GM18870 (cell line): ENCODE results near the gene SEMA3F.

Experiments used
- ATAC-seq: cut with Tn5 transposase; IDR thresholded peaks from one replicate; pipeline ENCODE4 v1.9.1; 2021; ENCODE audit warnings: moderate library complexity; ENCODE audit not compliant: unreplicated experiment

The SEMA3F gene

GRCh38 chr3:50192124-50192523, 37.0 kb downstream of the SEMA3F start:
- no peak for ATAC-seq

GRCh38 chr3:50192689-50193141, 37.6 kb downstream of the SEMA3F start:
- ATAC-seq: no peak

GRCh38 chr3:50193286-50193685, 38.2 kb downstream of the SEMA3F start:
- no peak for ATAC-seq

- no peak for ATAC-seq
These were observed 38.6 kb downstream of the SEMA3F start for GRCh38 chr3:50193746-50194127.

DNA sequence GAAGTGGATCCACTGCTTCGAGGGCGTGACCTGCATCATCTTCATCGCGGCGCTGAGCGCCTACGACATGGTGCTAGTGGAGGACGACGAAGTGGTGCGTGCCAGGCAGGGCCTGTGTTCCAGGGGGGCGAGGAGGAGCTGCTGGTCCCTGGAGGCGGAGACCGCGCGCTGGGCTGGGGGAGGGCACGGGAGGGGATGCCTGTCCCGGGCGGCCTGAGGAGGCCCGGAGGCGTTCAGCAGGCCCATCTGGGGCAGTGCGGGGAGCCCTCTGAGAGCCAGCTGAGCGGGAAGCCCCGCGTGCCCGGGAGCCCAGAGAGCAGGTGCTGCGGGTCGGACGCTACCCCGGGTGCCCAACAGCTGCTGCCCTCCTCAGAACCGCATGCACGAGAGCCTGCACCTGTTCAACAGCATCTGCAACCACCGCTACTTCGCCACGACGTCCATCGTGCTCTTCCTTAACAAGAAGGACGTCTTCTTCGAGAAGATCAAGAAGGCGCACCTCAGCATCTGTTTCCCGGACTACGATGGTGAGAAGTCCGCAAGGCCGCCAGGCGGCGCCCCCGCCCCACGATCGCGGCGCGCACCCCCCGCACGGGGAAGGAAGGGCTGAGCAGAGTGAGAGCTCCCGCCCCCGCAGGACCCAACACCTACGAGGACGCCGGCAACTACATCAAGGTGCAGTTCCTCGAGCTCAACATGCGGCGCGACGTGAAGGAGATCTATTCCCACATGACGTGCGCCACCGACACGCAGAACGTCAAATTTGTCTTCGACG, 39.2 kb downstream of the SEMA3F start:
- ATAC-seq: no peak

DNA sequence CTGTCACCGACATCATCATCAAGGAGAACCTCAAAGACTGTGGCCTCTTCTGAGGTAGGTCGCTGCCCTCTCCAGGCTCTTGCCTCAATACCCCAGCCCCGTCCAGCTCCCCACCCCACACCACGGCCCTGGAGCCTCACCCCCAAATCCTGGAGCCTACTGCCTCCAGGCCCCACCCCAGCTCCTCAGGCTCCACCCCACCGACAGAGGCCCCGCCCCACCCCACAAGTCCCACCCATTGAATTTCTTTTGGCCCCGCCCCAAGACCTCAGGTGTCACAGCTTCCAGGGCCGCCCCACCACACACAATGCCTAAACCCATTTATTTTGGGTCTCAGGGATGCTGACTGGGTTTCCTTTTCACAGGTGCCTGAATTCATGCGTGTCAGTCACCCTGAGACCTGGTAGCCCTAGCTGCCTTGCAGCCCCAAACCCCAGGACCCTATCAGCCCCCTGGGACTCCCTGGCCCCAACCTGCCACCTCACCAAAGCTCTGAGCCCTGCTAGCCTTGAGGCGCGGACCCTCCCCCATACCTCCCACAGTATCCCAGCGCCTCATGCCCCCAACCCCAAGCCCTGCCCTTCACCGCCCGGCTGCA, 39.9 kb downstream of the SEMA3F start:
- no peak for ATAC-seq

DNA sequence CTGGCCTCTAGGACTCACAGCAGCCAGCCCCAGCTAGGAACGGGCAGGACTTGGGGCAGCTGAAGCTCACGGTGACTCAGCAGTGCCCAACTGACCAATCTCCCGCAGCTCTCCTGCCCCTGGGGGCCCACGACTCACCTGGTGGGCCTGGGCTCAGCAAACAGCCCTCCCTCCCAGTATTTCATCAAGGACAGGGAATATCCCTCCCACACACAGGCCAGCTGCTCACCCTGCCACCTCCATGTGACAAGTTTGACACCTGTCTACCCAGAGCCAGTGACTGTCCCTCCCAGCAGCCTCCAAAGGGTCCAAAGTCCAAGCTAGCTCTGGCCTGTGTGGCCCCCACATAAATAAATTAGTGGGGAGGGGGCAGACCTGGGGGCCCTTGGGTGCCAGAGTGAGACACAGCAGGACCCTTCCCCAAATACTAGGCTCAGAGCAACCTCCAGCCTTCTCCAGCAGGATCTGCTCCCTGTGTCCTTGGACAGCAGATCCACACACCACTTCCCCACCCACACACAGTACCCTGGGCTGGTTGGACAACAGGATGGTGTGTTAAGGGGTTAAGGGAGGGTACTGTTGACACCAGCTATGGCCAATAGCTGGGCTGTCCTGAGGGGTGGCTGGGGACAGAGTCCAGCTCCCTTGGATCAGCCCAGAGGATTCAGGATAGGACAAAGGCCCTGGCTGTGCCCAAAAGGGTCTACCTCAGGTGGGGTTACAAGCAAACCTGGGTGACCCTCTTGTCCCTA, 40.6 kb downstream of the SEMA3F start:
- ATAC-seq: no peak

DNA sequence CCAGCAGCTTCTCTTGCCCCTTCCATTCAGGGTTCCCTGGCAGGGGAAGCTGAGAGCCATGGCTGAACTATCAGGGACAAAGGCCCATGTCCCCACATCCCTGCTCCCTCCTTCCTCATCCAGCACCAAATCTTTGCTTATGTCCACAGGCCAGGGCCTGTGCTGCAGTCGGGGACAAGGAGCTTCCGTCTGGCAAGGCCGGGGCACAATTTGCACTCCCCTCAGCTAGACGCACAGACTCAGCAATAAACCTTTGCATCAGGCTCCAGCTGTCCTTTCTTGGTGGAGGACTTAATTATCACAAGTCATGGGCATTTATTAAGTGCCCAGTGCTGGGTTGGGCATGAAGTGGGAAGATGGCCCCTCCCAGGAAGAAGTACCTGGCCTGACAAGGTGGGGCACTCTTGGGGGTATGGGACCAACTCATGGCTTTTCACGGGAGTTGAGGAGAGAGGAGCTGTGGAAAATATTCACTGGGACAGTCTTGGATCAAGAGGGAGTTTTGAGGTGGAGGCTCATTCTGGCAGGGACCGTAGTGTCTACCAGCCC, 41.2 kb downstream of the SEMA3F start:
- ATAC-seq: no peak

- no peak for ATAC-seq
These were observed 46.6 kb downstream of the SEMA3F start for GRCh38 chr3:50201573-50202315.

DNA sequence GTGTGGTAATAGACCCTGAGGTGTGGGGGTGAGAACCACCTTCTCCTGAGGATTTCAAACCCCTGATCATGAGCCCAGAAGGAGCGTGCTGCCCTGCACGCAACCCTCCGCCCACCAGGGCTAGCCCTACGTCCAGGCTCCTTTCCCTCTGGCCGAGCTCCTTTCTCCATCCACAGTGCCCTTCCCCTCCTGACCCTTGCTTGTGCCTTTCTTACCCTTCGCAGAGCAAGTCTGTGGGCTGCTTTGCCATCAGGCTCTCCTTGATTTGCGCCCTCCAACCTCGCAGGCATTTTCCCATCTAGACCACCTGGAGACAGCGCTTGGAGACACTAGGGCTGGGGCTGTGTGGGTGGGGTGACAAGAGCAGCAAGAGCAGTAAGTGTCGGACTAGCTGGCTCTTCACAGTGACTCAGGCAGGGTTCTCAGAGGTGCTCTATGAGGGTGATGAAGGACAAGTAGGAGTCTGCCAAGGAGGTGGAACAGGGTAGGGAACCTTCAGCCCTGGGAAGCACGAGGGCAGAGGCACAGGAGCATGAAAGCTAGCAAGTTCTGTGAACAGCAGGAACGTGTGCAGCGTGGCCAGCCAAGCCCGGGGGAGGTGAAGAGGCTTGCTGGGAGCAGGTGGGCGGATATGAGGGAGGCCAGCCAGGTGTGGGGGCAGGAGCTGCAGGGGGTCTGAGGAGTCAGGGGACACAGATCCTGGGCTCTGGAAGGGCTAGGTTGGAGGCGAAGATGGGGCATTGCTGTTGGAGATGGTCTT, 47.4 kb downstream of the SEMA3F start:
- ATAC-seq: no peak

GRCh38 chr3:50203113-50203808, 48.1 kb downstream of the SEMA3F start:
- ATAC-seq: no peak

DNA sequence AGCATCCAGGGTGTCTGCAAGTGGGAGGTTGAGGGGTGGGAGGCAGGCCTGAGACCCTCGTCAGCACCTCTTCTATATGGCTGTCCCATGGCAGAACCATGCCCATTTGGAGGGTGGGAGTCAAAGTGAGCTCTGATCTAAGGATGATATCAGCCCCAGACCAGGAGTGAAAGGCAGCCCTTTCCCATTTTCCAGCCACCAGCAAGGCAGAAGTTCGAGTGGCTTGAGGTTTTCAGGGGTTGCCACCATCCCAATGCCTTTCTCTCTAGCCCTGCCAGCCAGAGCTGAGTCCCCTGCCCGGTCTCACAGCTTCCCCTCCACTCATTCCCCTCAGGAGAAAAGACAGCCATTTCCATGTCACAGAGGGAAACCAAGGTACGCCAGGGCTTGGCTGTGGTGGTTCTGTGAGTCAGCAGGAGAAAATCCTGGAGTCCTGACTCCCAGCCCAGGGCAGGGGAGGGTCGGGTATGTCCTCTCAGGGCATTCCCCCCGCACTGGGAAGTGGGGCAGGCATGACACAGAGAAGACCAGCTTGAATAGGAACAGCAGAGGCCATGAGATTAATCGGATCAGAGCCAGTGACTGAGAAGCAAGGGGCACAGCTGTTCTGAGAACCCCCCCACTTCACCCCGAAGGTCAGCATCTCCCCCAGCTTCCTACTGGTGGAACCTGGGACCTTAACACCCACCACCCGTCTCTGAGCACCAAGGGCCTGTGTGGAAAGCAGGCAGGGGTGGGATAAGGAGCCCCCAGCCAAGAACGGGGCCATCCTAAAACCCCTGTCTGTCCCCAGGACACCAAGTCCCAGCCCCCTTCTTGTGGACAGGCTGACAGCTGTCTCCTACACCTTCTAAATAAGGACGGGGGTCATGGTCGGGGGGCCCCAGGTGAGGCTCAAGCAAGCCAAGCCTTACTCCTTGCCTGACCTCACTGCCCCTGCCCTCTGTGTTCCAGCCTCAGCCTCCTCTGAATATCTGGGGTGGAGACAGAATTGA, 49.0 kb downstream of the SEMA3F start:
- no peak for ATAC-seq

DNA sequence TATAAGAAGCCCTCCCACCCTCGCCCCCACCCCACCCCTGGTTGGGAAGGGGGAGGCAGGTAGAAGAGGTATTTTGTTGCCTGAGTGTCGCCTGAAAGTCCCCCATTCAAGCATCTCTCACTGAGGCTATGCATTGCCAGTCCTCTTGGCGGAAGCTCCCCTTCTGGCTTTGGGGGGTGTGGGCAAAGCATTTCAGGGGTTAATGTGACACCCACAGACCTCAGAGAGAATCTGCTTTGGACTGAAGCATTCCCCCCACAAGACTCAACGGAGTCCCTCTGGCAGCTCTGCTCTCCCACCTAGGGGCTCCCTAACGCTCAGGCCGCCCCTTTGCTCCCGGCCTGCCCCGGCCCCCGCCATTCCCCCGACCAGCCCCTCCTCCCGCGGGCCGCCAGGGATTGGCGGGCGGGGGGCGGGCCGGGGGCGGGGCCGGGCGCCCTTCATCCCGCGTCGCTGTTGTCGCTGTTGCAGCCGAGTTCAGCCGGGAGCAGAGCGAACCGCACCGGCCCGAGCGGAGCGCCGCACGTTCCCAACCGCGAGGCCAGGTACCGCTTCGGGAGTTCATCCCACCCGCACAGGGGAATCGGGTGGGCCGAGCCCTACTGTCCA, 49.8 kb downstream of the SEMA3F start, which contains the start of gene SLC38A3:
Gene SLC38A3 (plus strand): TSS at position 468 of the 609 bp plus-strand sequence. CDS start 8,929 bp downstream, outside the sequence.
- ATAC-seq: no peak

- no peak for ATAC-seq
These were observed 50.5 kb downstream of the SEMA3F start for GRCh38 chr3:50205413-50206276.

- no peak for ATAC-seq
These were observed 52.4 kb downstream of the SEMA3F start for GRCh38 chr3:50207359-50208042.

DNA sequence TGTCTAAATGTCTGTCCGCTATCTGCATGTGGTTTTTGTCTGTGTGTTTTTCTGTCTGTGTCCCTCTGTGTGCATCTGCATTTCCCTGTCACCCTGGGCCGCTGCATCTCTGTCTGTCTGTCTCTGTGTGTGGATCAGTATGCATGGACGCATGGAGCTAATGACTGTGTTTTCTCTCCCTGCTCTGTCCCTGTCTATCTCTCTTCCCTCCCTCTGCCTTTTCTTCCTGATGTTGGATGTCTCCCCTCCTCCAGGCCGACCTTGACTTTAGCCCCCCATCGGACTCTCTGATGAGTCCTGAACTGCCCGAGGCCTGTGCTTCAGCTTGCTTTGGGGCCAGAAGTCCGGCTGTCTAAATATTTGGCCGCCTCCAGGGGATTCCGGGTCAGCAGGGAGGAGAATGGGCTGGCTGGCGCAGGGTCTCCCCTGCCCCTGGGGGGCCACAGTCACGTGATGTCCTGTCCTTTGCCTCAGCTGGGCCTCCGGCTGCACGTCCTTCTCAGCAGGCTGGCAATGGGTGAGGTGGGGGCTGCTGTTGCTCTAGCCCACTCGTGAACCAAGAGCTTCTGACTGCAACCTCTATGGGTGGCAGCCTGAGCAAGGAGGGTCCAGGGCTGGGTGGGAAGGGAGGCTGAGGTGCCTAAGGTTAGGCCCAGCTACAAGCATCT, 53.7 kb downstream of the SEMA3F start:
- no peak for ATAC-seq
